Activated CD8-positive, alpha-beta T cell treated with anti-CD3 and anti-CD28 coated beads for 36 hours (primary cell): ENCODE results near the gene GSDMA. TPM values are rescaled to one million over a fixed set of nuclear protein-coding genes. Genes with fewer than 3 reads are reported as not detected.

ENCODE experiments used
- ATAC-seq: fragments of 200-7000 bp; cut with Tn5 transposase; one replicate; pipeline ENCODE4 v1.10.0; 2021; ENCODE audit warnings: mild to moderate bottlenecking, moderate library complexity
- CTCF ChIA-PET: fragments of 350-600 bp; sonication (Branson Sonifier 250); formaldehyde crosslinking; loops from one replicate; lab custom pipeline; 2021; ENCODE audit warnings: antibody characterized with exemption; lab: Charles Lee
- POLR2A ChIA-PET: fragments of 350-600 bp; sonication (Branson Sonifier 250); formaldehyde crosslinking; loops from one replicate; lab custom pipeline; 2021; ENCODE audit warnings: antibody characterized with exemption; lab: Charles Lee
- DNase-seq: peaks from one replicate; pipeline ENCODE4 v3.0.0-alpha.2; 2020
- H3K27ac Mint-ChIP-seq: one replicate; pipeline ENCODE4 v1.8.0; 2021; ENCODE audit warnings: mild to moderate bottlenecking, mixed read lengths
- H3K27me3 Mint-ChIP-seq: one replicate; pipeline ENCODE4 v1.8.0; 2021; ENCODE audit warnings: mixed read lengths
- H3K36me3 Mint-ChIP-seq: one replicate; pipeline ENCODE4 v1.8.0; 2021; ENCODE audit warnings: low read depth, mixed read lengths
- H3K4me1 Mint-ChIP-seq: one replicate; pipeline ENCODE4 v1.8.0; 2021; ENCODE audit warnings: low read depth, mixed read lengths
- H3K4me3 Mint-ChIP-seq: one replicate; pipeline ENCODE4 v1.8.0; 2021; ENCODE audit warnings: mild to moderate bottlenecking, moderate library complexity, mixed read lengths
- H3K9me3 Mint-ChIP-seq: one replicate; pipeline ENCODE4 v1.8.0; 2021; ENCODE audit warnings: mixed read lengths
- intact Hi-C: fragments of 100-400 bp; cut with micrococcal nuclease; formaldehyde crosslinking; loops from one replicate; pipeline ENCODE4 v1.10.0; 2022
- total RNA-seq, 2 experiments: library from RNA; stranded (reverse); gene quantifications; one replicate each; pipeline ENCODE4 v1.2.3, GENCODE V29; 2021
- TF ChIP-seq, protein P1 (sequence below): fragments of 200-600 bp; IDR thresholded peaks from one replicate; pipeline ENCODE4 v1.8.0; 2022; ENCODE audit warnings: antibody characterized with exemption, mild to moderate bottlenecking

Gene GSDMA
- total RNA-seq, 2 experiments from 2014 or later: 1.3 to 1.6 TPM

DNA sequence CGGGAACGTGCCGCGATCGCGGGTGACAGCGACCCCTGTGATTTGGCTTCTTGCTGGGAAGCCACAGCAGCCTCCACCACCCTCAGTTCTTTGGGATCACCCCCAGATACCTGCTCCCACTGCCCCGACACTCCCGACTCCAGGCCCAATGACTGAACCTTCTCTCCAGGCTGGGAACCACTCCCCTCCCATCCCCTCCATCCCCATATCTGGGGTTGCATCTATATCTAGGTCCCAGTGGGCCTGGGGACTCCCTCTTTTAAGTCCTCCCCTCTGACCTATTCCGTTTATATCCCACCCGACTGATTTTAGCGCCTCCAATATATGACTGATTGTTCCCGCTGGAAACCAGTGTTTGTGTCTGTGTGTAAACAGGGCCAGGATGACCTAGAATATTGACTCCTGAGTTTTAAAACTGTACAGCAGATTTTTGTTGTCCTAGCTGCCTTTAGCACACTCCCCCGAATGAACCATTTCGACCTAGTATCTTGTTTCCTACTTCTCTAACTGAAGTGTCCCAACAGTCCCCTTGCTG, 18.5 kb downstream of the GSDMA start:
- intact Hi-C loops: loop anchor here (10.0 kb wide), 2 partner anchors 116 to 356 kb away; partner anchors contain the start of genes IKZF3, PPP1R1B and ZPBP2
- DNase-seq (no peak), ATAC-seq (no peak)
- CTCF ChIA-PET: interaction anchor here (0.6 to 3.0 kb wide), 29 partner anchors 9 to 360 kb away, joined by 3 to 40 read pairs (median 4); partner anchors contain the start of genes ERBB2, GSDMA, MED24 and ORMDL3
- POLR2A ChIA-PET: interaction anchor here (0.6 to 2.0 kb wide), 7 partner anchors 18 to 363 kb away, joined by 3 to 6 read pairs (median 4); partner anchors contain the start of genes CASC3 and MIEN1
- TF ChIP-seq, protein P1, sequence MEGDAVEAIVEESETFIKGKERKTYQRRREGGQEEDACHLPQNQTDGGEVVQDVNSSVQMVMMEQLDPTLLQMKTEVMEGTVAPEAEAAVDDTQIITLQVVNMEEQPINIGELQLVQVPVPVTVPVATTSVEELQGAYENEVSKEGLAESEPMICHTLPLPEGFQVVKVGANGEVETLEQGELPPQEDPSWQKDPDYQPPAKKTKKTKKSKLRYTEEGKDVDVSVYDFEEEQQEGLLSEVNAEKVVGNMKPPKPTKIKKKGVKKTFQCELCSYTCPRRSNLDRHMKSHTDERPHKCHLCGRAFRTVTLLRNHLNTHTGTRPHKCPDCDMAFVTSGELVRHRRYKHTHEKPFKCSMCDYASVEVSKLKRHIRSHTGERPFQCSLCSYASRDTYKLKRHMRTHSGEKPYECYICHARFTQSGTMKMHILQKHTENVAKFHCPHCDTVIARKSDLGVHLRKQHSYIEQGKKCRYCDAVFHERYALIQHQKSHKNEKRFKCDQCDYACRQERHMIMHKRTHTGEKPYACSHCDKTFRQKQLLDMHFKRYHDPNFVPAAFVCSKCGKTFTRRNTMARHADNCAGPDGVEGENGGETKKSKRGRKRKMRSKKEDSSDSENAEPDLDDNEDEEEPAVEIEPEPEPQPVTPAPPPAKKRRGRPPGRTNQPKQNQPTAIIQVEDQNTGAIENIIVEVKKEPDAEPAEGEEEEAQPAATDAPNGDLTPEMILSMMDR: no peak
- Mint-ChIP-seq H3K9me3 (no peaks in the 10 kb centered on the region), H3K27ac (peak overlapping the region; percentile 92), H3K4me1 (peaks cover 25% of the 10 kb centered on the region), H3K36me3 (peaks cover 34% of the 10 kb centered on the region), H3K4me3 (peak overlapping the region; percentile 92), H3K27me3 (no peaks in the 10 kb centered on the region)

DNA sequence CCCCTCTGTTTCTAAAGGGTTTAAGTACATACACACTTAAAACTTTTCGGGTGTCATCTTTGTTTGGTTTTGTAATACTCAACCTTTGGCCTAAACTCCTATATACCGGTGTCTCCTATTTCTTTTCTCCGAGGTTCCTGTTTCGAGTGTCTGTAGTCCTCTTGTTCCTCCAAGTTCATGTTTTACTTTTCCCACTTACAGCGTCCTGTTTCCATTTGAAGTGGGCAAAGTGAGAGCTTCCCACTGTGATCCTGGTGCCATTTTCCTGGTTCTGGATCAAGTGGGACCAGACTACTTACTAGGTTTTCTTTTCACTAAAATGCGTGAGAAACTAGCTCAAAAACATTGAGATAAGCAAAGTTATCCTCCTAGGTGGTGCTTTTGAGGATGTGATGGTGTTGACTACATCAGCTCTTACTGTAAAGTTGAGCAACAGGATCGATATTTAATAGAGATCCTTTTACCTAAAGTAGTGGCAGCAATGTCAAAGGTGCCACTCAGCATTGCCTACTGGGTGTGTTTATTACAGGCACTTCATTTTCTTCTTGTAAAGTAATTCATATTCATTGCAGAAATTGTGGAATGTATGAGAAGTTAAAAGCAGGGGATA, 19.1 kb downstream of the GSDMA start:
- Mint-ChIP-seq H3K36me3 (peaks cover 40% of the 10 kb centered on the region), H3K4me1 (peaks cover 25% of the 10 kb centered on the region), H3K4me3 (peak overlapping the region; percentile 92), H3K27ac (peak overlapping the region; percentile 92), H3K9me3 (no peaks in the 10 kb centered on the region), H3K27me3 (no peaks in the 10 kb centered on the region)
- ATAC-seq: no peak
- TF ChIP-seq, protein P1: no peak
- POLR2A ChIA-PET: interaction anchor here (1.1 to 2.0 kb wide), 3 partner anchors 13 to 199 kb away, joined by 3 to 4 read pairs (median 4); no protein-coding TSS in a partner anchor
- DNase-seq: no peak
- CTCF ChIA-PET: interaction anchor here (0.6 to 2.4 kb wide), 12 partner anchors 9 to 359 kb away, joined by 3 to 15 read pairs (median 4); partner anchors contain the start of gene MED24
- intact Hi-C loops: loop anchor here (10.0 kb wide), 2 partner anchors 117 to 357 kb away; partner anchors contain the start of genes IKZF3, PPP1R1B and ZPBP2

DNA sequence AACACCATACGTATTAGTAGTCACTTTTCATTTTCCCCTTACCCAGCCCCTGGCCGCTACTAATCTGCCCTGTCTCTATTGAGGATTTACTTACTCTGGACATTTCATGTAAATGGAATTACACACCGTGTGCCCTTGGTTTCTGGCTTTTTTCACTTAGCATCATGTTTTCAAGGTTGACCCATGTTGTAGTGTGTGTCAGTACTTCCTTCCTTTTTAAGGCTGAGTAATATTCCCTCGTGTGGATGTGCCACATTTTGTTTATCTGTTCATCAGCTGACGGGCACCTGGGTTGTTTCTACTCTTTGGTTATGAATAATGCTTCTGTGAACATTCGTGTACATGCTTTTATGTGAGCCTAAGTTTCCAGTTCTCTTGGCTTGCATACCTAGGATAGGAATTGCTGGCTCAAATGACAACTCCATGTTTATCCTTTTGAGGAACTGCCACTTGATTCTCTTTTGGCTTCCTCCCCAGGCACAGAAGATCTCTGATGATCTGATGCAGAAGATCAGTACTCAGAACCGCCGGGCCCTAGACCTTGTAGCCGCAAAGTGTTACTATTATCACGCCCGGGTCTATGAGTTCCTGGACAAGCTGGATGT, 25.5 kb downstream of the GSDMA start:
- ChIA-PET POLR2A (no interaction called here), CTCF (no interaction called here)
- Mint-ChIP-seq H3K4me3 (no peak overlapping the region), H3K4me1 (peaks cover 7% of the 10 kb centered on the region), H3K27ac (no peak overlapping the region), H3K27me3 (no peaks in the 10 kb centered on the region), H3K9me3 (no peaks in the 10 kb centered on the region), H3K36me3 (peaks cover 76% of the 10 kb centered on the region)
- no peak for ATAC-seq
- intact Hi-C loops: loop anchor here (10.0 kb wide), 2 partner anchors 124 to 364 kb away; partner anchors contain the start of genes IKZF3, PPP1R1B and ZPBP2
- TF ChIP-seq, protein P1: no peak
- DNase-seq: no peak

DNA sequence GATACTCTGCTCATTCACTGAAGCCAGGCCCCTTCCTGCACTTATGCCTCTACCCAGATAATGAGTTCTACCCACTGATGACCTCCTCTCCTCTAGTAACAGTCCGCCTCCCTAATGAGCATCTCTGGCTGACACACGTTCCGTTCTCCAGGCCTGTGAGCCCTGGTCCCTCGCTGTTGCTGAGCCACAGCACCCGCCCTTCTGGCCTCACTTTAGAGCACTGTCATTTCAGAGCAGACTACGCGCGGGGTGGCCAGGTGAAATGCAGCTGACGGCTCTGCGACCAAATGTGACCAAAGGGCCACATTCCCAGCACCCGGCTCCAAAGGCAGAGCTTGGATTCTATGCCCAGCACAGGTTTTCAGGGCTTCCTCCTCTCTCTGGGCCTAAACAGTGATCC, 31.6 kb downstream of the GSDMA start:
- POLR2A ChIA-PET: interaction anchor here (0.6 to 1.0 kb wide), 3 partner anchors 11 to 52 kb away, joined by 3 read pairs; no protein-coding TSS in a partner anchor
- TF ChIP-seq, protein P1: no peak

More for the DNA sequence above, 31.6 kb downstream of the GSDMA start:
- CTCF ChIA-PET: interaction anchor here (1.4 to 2.0 kb wide), 3 partner anchors 8 to 19 kb away, joined by 3 to 5 read pairs (median 4); partner anchors contain the start of gene PSMD3
- H3K36me3 Mint-ChIP-seq: peaks cover 60% of the 10 kb centered on the region
- DNase-seq (no peak), ATAC-seq (no peak)
- H3K27ac Mint-ChIP-seq: no peak overlapping the region
- H3K27me3 Mint-ChIP-seq: no peaks in the 10 kb centered on the region
- H3K9me3 Mint-ChIP-seq: no peaks in the 10 kb centered on the region
- H3K4me3 Mint-ChIP-seq: no peak overlapping the region
- intact Hi-C loops: no loop called here
- H3K4me1 Mint-ChIP-seq: peaks cover 6% of the 10 kb centered on the region
